GM12874 (cell line): Measurements from ENCODE around the gene RAD54L2.

Experiments used
- TF ChIP-seq, protein P1 (sequence below): IDR thresholded peaks from 2 replicates; pipeline ENCODE4 v1.5.1; 2011; ENCODE audit warnings: low read depth, mild to moderate bottlenecking, control low read depth, low read length, moderate library complexity; ENCODE audit not compliant: insufficient read depth

RAD54L2 gene

DNA sequence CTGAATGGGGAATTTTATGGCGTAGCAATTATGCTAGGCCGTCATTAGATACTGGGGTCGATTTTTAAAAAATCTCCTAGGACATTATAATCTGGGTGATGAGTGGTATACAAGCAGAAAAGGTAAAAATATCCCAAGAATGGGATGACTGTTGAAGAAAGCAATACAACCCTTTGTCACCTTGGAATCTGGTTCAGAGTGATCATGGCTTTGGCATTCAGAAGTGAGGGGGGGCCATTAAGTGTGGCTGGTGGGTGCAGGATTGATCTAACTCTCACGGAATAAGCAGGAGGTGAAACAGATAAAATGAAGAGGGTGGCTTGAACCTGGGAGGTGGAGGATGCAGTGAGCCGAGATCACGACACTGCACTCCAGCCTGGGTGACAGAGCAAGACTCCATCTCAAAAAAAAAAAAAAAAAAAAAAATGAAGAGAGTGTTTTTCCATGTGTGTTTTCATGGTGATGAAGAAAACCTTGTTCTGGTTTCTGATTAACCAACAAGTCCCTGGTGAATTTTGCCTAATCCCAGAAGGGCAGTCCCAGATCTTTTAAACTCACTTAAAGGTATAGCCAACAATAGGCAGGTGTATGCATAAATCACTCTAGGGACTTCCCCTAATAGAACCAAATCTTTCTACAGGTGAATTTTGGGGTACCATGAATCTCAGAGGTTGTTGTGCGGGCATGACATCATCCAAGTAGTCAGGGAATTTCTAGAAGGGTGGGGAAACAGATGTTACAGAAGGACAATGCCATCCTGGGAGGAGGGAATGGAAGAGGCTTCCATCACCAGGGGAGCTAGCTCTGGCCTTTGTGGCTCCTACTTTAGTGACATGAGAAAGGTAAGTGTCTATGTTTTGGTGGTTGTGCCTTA lies 3.1 kb upstream of the RAD54L2 start:
- TF ChIP-seq, protein P1, sequence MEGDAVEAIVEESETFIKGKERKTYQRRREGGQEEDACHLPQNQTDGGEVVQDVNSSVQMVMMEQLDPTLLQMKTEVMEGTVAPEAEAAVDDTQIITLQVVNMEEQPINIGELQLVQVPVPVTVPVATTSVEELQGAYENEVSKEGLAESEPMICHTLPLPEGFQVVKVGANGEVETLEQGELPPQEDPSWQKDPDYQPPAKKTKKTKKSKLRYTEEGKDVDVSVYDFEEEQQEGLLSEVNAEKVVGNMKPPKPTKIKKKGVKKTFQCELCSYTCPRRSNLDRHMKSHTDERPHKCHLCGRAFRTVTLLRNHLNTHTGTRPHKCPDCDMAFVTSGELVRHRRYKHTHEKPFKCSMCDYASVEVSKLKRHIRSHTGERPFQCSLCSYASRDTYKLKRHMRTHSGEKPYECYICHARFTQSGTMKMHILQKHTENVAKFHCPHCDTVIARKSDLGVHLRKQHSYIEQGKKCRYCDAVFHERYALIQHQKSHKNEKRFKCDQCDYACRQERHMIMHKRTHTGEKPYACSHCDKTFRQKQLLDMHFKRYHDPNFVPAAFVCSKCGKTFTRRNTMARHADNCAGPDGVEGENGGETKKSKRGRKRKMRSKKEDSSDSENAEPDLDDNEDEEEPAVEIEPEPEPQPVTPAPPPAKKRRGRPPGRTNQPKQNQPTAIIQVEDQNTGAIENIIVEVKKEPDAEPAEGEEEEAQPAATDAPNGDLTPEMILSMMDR, result no peak

DNA sequence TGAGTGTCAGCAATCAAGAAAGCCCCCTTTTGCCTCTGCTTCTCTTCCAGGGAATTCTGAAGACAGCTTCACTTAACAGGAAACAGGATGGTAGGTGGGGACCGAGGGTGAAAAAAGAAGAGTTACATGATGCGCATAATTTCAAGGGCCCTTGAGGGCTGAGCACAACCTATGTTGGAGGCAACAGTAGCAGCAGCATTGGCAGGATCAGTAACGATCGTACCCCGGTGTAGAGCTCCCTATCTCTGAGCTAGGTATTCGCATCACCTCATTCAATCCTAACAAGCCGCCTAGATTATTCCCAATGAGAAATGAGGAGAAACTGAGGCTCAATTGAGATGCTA lies 432 bp upstream of the RAD54L2 start:
- TF ChIP-seq, protein P1, result no peak

DNA sequence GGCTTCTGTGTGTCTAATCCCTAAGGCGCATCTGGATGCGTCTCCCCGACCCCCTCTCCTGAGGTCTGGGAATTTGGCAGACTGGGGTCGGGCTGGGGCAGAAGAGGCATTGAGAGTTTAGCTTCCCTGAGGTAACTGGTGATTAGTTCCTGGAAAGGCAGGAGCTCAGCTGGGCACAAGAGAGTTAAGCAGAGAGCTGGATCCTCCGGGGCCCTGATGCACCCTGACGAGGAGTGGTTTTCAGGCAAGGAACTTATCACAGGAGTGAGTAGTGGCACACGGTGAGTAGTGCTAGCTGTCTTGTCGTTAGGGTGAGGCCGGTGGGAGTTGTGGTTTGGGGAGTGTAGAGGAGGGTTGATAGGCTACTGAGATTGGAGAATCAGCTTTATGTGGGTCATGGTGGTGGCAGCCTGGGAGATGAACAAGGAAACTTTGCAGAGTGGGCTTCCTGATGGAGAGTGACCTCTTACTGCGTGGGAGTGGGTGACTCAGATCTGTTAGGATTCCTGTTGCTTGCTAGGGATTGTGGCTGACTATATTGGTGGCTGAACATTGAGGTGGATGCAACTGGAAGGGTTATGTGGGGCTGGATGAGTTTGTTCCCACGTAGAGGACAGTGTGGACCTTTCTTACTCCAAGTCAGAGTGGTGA lies 897 bp downstream of the RAD54L2 start:
- TF ChIP-seq, protein P1, result no peak

DNA sequence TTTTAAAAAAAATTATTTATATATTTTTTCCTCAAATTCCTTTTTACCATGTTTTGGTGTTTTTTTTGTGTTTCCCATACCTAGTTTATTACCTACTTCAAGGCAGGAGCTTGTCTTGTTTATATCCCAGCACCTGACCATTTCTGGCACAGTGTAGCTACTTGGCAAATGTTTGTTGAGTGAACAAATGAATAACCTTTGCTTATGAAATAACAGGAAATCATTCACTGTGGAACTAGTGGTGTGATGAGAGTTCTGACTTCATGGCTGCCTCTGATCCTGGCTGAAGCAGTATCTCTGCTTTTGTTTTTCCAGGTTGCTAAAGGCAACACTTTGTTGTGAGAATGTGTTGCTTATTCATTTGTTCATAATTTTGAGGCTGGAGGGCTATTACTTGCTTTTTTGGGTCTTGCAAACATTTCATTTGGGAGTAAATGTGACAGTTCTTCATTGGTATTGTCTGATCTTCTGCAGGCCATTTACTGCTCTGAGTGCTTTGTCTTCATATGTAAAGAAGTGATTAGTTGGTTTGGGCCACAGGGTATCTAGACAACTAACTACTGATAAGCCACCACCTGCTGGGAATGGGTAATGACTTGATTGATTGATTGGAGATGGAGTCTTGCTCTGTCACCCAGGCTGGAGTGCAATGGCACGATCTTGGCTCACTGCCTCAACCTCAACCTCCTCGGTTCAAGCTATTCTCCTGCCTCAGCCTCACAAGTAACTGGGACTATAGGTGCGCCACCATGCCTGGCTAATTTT lies 5.7 kb downstream of the RAD54L2 start:
- TF ChIP-seq, protein P1, result no peak

DNA sequence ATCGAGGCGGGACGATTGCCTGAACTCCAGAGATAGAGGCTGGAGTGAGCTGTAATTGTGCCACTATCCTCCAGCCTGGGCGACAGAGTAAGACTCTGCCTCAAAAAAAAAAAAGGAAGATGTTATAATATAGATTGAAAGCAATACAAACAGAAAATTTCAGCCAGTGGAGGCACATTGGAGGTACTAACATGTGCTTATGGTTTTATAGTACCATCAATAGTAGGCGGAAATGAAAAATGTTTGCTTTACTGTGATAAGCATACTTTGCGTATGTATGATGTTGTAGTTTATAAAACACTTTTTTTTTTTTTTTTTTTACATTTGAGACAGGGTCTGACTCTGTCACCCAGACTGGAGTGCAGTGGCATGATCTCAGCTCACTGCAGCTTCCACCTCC lies 8.8 kb downstream of the RAD54L2 start:
- TF ChIP-seq, protein P1, result no peak

- TF ChIP-seq, protein P1, result no peak
These were observed 10.8 kb downstream of the RAD54L2 start for GRCh38 chr3:51549311-51549710.
